Measurements from ENCODE around the gene PTPN3.

Gene PTPN3

DNA sequence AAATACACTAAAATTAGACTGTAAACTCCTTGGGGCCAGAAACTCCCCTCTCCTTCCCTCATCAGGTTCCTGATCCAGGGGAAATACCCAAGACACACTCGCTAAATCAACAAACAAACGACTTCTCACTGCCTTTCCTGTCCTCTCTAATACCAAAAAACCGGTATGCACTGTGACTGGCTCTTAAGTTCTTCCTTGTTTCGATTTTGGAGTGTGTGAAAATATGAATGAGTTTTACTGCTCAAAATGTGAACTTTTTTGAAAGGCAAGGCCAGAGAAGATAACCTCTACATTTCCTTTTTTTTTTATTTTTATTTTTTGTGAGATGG is 96.2 kb downstream of the PTPN3 start:
- TF ChIP-seq, protein P1, sequence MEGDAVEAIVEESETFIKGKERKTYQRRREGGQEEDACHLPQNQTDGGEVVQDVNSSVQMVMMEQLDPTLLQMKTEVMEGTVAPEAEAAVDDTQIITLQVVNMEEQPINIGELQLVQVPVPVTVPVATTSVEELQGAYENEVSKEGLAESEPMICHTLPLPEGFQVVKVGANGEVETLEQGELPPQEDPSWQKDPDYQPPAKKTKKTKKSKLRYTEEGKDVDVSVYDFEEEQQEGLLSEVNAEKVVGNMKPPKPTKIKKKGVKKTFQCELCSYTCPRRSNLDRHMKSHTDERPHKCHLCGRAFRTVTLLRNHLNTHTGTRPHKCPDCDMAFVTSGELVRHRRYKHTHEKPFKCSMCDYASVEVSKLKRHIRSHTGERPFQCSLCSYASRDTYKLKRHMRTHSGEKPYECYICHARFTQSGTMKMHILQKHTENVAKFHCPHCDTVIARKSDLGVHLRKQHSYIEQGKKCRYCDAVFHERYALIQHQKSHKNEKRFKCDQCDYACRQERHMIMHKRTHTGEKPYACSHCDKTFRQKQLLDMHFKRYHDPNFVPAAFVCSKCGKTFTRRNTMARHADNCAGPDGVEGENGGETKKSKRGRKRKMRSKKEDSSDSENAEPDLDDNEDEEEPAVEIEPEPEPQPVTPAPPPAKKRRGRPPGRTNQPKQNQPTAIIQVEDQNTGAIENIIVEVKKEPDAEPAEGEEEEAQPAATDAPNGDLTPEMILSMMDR (conservative IDR thresholded peaks at IDR 0.05; ENCODE audit: low read depth), result no peak
- no peak for DNase-seq (ENCODE audit: low spot score)
- POLR2A ChIA-PET (ENCODE audit: low non-redundant PET), result no interaction called here
- H3K27ac ChIP-seq, result no peak overlapping the region
- CTCF ChIA-PET, result interaction anchor here (0.5 to 1.2 kb wide), 6 partner anchors 8 to 947 kb away, joined by 3 to 6 read pairs (median 4); no protein-coding TSS in a partner anchor

DNA sequence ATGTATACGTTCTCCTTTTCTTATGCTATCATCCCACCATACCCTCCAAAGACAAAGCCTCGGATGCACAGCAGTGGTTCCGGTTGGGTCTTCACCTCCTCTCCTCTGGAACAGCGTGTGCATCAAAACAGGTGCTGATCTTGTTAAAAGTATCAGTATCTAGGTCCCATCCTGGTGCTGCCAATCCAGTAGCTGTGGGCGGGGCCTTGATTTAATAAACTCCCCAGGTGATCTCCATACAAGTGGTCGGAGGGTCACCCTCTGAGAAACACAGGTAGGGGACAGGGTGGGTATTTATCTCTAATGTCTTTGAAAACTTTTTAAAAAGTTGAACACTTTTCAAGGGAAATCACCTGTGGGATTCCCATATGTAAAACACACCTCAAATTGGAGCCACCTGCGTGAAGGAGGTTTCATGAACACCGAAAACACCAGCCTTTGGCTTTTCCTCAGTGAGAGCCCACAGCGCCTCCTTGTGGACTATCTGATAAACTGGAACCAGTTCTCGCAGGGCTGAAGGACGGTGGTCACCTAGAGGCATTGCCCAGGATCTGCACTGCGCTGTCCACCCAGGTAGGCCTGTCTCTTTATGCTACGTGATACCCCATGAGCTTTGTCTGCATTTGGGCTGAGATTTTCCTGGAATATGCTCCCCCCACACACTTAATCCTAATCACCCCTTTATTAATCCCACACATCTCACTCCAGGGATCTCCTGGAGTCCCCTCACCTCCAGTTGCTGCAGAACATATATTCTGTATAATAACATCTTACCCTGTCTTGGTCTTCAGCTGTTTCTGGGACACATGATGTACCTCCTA is 96.7 kb downstream of the PTPN3 start:
- peak; percentile 68 for DNase-seq (ENCODE audit: low spot score)
- no peak overlapping the region for H3K27ac ChIP-seq
- ChIA-PET CTCF (interaction anchor here (0.5 to 2.0 kb wide), 6 partner anchors 9 to 947 kb away, joined by 3 to 6 read pairs (median 4); no protein-coding TSS in a partner anchor), POLR2A (ENCODE audit: low non-redundant PET) (no interaction called here)
- TF ChIP-seq, protein P1 (conservative IDR thresholded peaks at IDR 0.05; ENCODE audit: low read depth), result peak; percentile 92

DNA sequence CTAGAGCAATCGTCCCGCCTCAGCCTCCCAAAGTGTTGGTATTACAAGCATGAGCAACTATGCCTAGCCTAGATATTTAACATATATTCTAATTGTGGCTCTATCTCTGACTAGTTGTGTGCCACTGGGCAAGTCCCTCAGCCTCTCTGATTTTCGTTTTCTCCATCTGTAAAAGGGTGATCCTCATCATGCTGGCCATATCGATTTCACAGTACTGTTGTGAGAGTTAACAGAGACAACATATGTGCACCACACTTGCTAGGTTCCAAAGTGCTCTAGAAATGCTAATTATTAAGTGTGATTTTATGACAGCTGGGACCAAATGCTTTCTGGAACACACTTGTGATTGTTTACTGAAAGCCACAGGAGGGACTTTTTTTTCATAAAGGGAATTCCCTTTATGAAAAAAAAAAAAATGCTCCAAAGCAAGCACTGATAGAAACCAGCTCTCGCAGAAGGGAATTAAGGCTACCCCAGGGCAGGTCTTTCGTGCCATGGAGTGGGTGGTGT is 98.8 kb downstream of the PTPN3 start:
- CTCF ChIA-PET, result interaction anchor here (0.6 to 2.0 kb wide), 4 partner anchors 10 to 240 kb away, joined by 3 to 12 read pairs (median 5); no protein-coding TSS in a partner anchor
- DNase-seq (ENCODE audit: low spot score), result no peak
- POLR2A ChIA-PET (ENCODE audit: low non-redundant PET), result no interaction called here
- TF ChIP-seq, protein P1 (conservative IDR thresholded peaks at IDR 0.05; ENCODE audit: low read depth), result no peak
- H3K27ac ChIP-seq, result no peak overlapping the region

DNA sequence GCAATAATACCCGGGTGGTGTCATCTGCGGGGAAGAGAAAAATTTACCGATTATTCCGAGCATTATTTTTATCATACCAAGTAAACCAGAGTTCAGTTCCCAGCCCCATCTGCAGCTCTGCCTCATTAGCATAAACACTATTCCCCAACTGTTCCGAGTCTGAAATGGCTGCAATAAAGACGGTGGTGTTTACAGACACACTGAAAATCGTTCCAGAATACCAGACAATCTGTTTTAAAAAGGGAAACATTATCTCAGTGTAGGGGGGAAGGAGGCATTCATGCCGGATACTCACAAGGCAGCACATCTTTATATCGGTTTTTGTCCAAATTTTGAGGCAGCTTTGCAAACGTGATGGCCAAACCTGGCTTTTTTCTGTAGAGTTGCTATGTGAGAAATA is 106.9 kb downstream of the PTPN3 start:
- ChIA-PET POLR2A (ENCODE audit: low non-redundant PET) (no interaction called here), CTCF (no interaction called here)
- DNase-seq (ENCODE audit: low spot score), result no peak

DNA sequence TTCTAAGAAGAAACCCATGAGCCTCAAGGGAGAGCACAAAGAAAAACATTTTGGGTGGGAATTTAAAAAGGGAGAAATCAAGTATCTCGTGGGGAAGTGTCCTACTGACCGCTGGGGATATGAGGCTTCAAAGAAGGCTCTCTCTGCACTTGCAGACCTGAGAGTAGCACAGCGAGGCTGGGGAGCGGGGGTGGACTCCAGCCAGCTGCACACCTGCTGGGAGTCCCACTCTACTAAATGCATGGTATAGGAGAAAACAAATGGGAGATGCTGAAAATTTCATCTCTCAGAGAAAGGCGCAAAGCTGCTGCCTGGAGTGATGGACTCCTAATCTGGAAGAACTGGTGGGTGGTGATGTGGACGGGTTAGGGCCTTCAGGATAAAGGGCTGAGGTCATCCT is 110.3 kb downstream of the PTPN3 start:
- ChIA-PET CTCF (interaction anchor here (1.1 kb wide), 2 partner anchors 12 to 22 kb away, joined by 4 to 6 read pairs; no protein-coding TSS in a partner anchor), POLR2A (ENCODE audit: low non-redundant PET) (no interaction called here)
- TF ChIP-seq, protein P1 (conservative IDR thresholded peaks at IDR 0.05; ENCODE audit: low read depth), result no peak
- no peak overlapping the region for H3K27ac ChIP-seq
- no peak for DNase-seq (ENCODE audit: low spot score)

More for the DNA sequence above, 106.9 kb downstream of the PTPN3 start:
- TF ChIP-seq, protein P1 (conservative IDR thresholded peaks at IDR 0.05; ENCODE audit: low read depth), result no peak
- H3K27ac ChIP-seq, result no peak overlapping the region

DNA sequence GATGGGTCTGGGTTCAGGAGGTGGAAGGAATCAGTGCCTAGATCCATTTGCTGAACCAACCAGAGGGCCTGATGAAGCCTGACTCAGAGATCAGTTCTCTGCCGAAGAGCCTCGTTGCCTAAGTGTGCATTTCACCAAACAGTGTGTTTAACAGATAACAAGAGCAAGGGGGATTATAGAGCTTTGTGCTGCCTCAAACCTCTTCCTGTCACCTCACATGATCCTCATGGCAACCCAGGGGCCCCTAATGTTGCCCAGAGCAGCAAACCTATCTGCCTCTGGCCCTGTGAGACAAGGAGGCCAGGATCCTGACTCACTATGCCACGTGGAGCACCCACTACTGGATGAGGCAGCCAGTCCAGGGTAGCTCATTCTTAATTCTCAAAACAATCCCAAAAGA is 110.9 kb downstream of the PTPN3 start:
- no peak overlapping the region for H3K27ac ChIP-seq
- no peak for DNase-seq (ENCODE audit: low spot score)
- TF ChIP-seq, protein P1 (conservative IDR thresholded peaks at IDR 0.05; ENCODE audit: low read depth), result no peak
- ChIA-PET POLR2A (ENCODE audit: low non-redundant PET) (no interaction called here), CTCF (interaction anchor here (1.1 kb wide), 2 partner anchors 13 to 21 kb away, joined by 4 to 6 read pairs; no protein-coding TSS in a partner anchor)

All from RWPE1 (cell line).